ENCODE measurements around the gene WDR87. TPM values are rescaled to one million over a fixed set of nuclear protein-coding genes. Genes with fewer than 3 reads are reported as not detected.
A peak's percentile ranks its signal among the peaks of the same experiment; 100 is the strongest.

WDR87 gene
- polyA plus RNA-seq, 4 donors = 0.01 TPM; not detected in 3

DNA sequence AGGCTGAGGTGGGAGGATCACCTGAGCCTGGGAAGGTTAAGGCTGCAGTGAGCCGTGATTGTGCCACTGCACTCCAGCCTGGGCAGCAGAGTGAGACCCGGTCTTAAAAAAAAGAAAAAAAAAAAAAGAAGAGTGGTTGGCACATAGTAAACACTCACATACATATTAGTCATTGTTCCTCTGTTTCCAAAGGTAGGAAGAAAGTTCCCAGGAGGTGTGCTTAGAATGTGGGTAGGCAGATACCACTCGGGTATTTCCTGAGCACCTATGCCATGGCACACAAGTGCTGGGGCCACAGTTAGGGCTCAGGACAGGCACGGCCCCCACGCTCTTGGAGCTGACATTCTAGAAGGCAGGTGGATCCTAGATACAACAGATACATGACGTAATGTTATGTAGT, 42.0 kb upstream of the WDR87 start:
- Histone ChIP-seq H3K27me3 (ENCODE audit: control insufficient read depth in 3 of 3, insufficient read depth in 3 of 3, low read length in 3 of 3) (no peaks in the 10 kb centered on the region), H3K27ac (ENCODE audit: low read depth in 1 of 3, low read length in 2 of 3) (no peak overlapping the region), H3K4me3 (ENCODE audit: low read depth in 1 of 3, low read length in 3 of 3) (no peak overlapping the region), H3K36me3 (ENCODE audit: control insufficient read depth in 3 of 3, insufficient read depth in 2 of 3, low read depth in 1 of 3, low read length in 3 of 3) (peaks cover 0 to 43% (median 0%) of the 10 kb centered on the region in 3 donors), H3K4me1 (ENCODE audit: control insufficient read depth in 3 of 3, insufficient read depth in 2 of 3, low read depth in 1 of 3, low read length in 2 of 3) (peaks cover 5 to 31% (median 5%) of the 10 kb centered on the region in 3 donors), H3K9me3 (ENCODE audit: control insufficient read depth in 2 of 2, insufficient read depth in 1 of 2, low read depth in 1 of 2, low read length in 1 of 2) (no peaks in the 10 kb centered on the region)
- no peak for DNase-seq
- WGBS, 3 donors = 85 to 89% (median 89%) methylated on average over 6 of the region's 6 CpGs
- no peak for FAIRE-seq

DNA sequence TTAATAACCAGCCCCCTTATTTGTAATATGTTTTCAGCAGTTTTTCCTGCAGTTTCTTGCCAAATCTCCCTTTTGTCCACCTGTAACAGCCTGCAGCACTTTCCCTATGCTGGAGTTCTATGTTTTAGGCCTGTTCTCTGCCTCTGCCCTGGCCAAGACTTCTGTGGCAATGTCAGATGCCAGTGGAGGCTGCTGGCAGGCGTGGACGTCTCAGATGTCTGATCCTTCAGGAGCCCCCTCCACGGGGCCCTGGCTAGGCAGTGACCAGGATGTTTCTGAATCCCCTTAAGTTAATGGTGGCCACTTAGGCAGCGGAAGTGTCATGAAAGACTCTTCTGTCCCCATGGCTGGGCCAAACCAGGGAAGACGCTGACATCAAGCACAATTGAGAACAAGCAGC, 41.4 kb upstream of the WDR87 start:
- DNase-seq = no peak
- H3K27me3 ChIP-seq (ENCODE audit: control insufficient read depth in 3 of 3, insufficient read depth in 3 of 3, low read length in 3 of 3) = no peaks in the 10 kb centered on the region
- no peak for FAIRE-seq
- no peak overlapping the region for H3K4me3 ChIP-seq (ENCODE audit: low read depth in 1 of 3, low read length in 3 of 3)
- H3K36me3 ChIP-seq (ENCODE audit: control insufficient read depth in 3 of 3, insufficient read depth in 2 of 3, low read depth in 1 of 3, low read length in 3 of 3) = peaks cover 0 to 46% (median 0%) of the 10 kb centered on the region in 3 donors
- WGBS, 3 donors = 91 to 97% (median 91%) methylated on average over 5 of the region's 5 CpGs
- peaks cover 7 to 37% (median 8%) of the 10 kb centered on the region in 3 donors for H3K4me1 ChIP-seq (ENCODE audit: control insufficient read depth in 3 of 3, insufficient read depth in 2 of 3, low read depth in 1 of 3, low read length in 2 of 3)
- H3K9me3 ChIP-seq (ENCODE audit: control insufficient read depth in 2 of 2, insufficient read depth in 1 of 2, low read depth in 1 of 2, low read length in 1 of 2) = no peaks in the 10 kb centered on the region
- H3K27ac ChIP-seq (ENCODE audit: low read depth in 1 of 3, low read length in 2 of 3) = no peak overlapping the region

DNA sequence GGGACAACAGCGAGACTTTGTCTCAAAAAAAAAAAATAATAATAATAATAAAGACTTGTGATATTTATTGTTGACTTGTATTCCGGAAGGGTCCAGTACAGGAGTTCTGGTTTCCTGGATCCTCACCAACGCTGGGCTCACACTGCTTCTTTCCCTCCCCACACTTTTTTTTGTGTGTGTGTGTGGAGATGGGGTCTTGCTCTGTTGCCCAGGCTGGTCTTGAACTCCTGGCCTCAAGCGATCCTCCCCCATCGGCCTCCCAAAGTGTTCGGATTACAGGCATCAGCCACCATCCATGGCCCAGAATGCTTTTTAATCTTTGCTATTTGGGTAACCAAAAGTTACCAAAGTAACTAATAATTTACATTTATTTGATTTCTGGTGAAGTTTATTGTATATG, 39.7 kb upstream of the WDR87 start:
- DNase-seq (no peak), FAIRE-seq (no peak)
- H3K9me3 ChIP-seq (ENCODE audit: control insufficient read depth in 2 of 2, insufficient read depth in 1 of 2, low read depth in 1 of 2, low read length in 1 of 2) = no peaks in the 10 kb centered on the region
- peaks cover 7 to 51% (median 8%) of the 10 kb centered on the region in 3 donors for H3K4me1 ChIP-seq (ENCODE audit: control insufficient read depth in 3 of 3, insufficient read depth in 2 of 3, low read depth in 1 of 3, low read length in 2 of 3)
- 93 to 98% (median 95%) methylated on average over 6 of the region's 6 CpGs for WGBS, 3 donors
- no peaks in the 10 kb centered on the region for H3K27me3 ChIP-seq (ENCODE audit: control insufficient read depth in 3 of 3, insufficient read depth in 3 of 3, low read length in 3 of 3)
- H3K36me3 ChIP-seq (ENCODE audit: control insufficient read depth in 3 of 3, insufficient read depth in 2 of 3, low read depth in 1 of 3, low read length in 3 of 3) = peaks cover 0 to 46% (median 0%) of the 10 kb centered on the region in 3 donors
- no peak overlapping the region for H3K4me3 ChIP-seq (ENCODE audit: low read depth in 1 of 3, low read length in 3 of 3)
- peak overlapping the region in 1 of 3 donors; percentile 14 for H3K27ac ChIP-seq (ENCODE audit: low read depth in 1 of 3, low read length in 2 of 3)

GRCh38 chr19:37943480-37943879, 37.1 kb upstream of the WDR87 start:
- DNase-seq = peak; percentile 95 to 99
- Histone ChIP-seq H3K27me3 (ENCODE audit: control insufficient read depth in 3 of 3, insufficient read depth in 3 of 3, low read length in 3 of 3) (no peaks in the 10 kb centered on the region), H3K9me3 (ENCODE audit: control insufficient read depth in 2 of 2, insufficient read depth in 1 of 2, low read depth in 1 of 2, low read length in 1 of 2) (no peaks in the 10 kb centered on the region), H3K36me3 (ENCODE audit: control insufficient read depth in 3 of 3, insufficient read depth in 2 of 3, low read depth in 1 of 3, low read length in 3 of 3) (peaks cover 0 to 43% (median 0%) of the 10 kb centered on the region in 3 donors), H3K4me1 (ENCODE audit: control insufficient read depth in 3 of 3, insufficient read depth in 2 of 3, low read depth in 1 of 3, low read length in 2 of 3) (peaks cover 11 to 77% (median 12%) of the 10 kb centered on the region in 3 donors), H3K4me3 (ENCODE audit: low read depth in 1 of 3, low read length in 3 of 3) (no peak overlapping the region), H3K27ac (ENCODE audit: low read depth in 1 of 3, low read length in 2 of 3) (peak overlapping the region; percentile 86 to 91 (median 86))
- 14 to 60% (median 40%) methylated on average over 5 of the region's 5 CpGs for WGBS, 3 donors
- FAIRE-seq = no peak

DNA sequence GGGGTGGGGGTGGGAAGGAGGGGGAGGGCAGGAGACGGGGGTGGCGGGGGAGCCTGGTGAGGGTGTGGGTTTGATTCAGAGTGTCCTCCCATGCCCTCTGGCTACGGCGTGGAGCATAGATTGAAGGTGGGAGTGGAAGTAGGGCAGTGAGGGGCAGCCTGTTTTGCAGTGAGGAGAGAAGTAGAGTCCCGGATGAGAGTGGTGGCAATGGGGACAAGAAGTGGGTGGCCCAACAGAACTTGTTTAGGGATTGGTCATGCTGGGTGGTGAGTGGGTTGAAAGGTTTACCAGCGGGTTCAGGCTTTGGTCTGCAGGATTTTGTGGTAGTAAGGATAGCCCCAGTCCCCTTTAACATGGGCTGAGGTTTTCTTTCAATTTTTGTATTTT, 36.1 kb upstream of the WDR87 start:
- Histone ChIP-seq H3K4me3 (ENCODE audit: low read depth in 1 of 3, low read length in 3 of 3) (no peak overlapping the region), H3K4me1 (ENCODE audit: control insufficient read depth in 3 of 3, insufficient read depth in 2 of 3, low read depth in 1 of 3, low read length in 2 of 3) (peaks cover 11 to 76% (median 12%) of the 10 kb centered on the region in 3 donors), H3K36me3 (ENCODE audit: control insufficient read depth in 3 of 3, insufficient read depth in 2 of 3, low read depth in 1 of 3, low read length in 3 of 3) (peaks cover 0 to 35% (median 0%) of the 10 kb centered on the region in 3 donors), H3K27ac (ENCODE audit: low read depth in 1 of 3, low read length in 2 of 3) (peak overlapping the region; percentile 86 to 91 (median 86)), H3K27me3 (ENCODE audit: control insufficient read depth in 3 of 3, insufficient read depth in 3 of 3, low read length in 3 of 3) (no peaks in the 10 kb centered on the region), H3K9me3 (ENCODE audit: control insufficient read depth in 2 of 2, insufficient read depth in 1 of 2, low read depth in 1 of 2, low read length in 1 of 2) (no peaks in the 10 kb centered on the region)
- DNase-seq (peak in 1 of 2 donors; percentile 26), FAIRE-seq (no peak)
- WGBS, 3 donors = 48 to 72% (median 65%) methylated on average over 3 to 6 of the region's 6 CpGs

DNA sequence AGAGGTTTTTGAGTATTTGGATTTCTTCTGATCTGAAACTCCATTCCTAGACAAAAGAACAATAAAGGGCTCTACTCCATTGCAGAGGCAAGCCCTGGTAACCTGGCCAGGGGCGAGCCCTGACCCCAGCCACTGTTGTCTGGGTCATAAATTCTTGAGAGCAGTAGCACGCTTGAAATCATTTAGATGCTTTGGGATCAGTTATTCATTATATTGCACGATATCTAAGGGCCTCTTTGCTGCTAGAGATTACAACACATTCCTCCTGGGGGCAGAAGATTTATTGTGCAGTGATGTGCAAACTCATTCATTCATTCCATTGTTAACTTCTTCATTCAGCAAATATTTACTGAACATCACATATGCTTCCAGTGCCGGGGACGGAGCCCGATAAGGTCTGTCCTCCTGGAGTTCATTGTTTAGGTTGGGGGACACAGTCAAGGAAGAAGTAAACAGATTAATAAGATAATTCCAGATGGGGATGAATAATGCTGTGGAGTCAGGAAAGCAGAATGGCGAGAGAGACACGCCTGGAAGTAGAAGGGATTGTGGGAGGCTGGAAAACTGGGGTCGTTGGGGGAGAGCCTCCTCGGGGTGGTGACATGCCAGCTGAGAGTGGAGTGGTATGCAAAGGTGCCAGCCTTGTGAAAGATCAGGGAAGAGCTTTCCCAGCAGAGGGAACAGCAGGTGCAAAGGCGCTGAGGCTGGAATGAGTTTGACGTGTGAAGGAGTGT, 35.6 kb upstream of the WDR87 start:
- peaks cover 11 to 81% (median 14%) of the 10 kb centered on the region in 3 donors for H3K4me1 ChIP-seq (ENCODE audit: control insufficient read depth in 3 of 3, insufficient read depth in 2 of 3, low read depth in 1 of 3, low read length in 2 of 3)

GRCh38 chr19:37938353-37938752, 32.0 kb upstream of the WDR87 start:
- Histone ChIP-seq H3K27ac (ENCODE audit: low read depth in 1 of 3, low read length in 2 of 3) (peak overlapping the region in 1 of 3 donors; percentile 91), H3K4me1 (ENCODE audit: control insufficient read depth in 3 of 3, insufficient read depth in 2 of 3, low read depth in 1 of 3, low read length in 2 of 3) (peaks cover 6 to 86% (median 17%) of the 10 kb centered on the region in 3 donors), H3K36me3 (ENCODE audit: control insufficient read depth in 3 of 3, insufficient read depth in 2 of 3, low read depth in 1 of 3, low read length in 3 of 3) (peaks cover 0 to 27% (median 0%) of the 10 kb centered on the region in 3 donors), H3K9me3 (ENCODE audit: control insufficient read depth in 2 of 2, insufficient read depth in 1 of 2, low read depth in 1 of 2, low read length in 1 of 2) (peaks cover 0 to 9% of the 10 kb centered on the region in 2 donors), H3K4me3 (ENCODE audit: low read depth in 1 of 3, low read length in 3 of 3) (no peak overlapping the region), H3K27me3 (ENCODE audit: control insufficient read depth in 3 of 3, insufficient read depth in 3 of 3, low read length in 3 of 3) (no peaks in the 10 kb centered on the region)
- FAIRE-seq (no peak), DNase-seq (no peak)
- 32 to 76% (median 65%) methylated on average over 1 of the region's 1 CpG for WGBS, 3 donors

More for the DNA sequence above, 35.6 kb upstream of the WDR87 start:
- peak overlapping the region; percentile 78 to 91 (median 84) for H3K27ac ChIP-seq (ENCODE audit: low read depth in 1 of 3, low read length in 2 of 3)
- peaks cover 0 to 34% (median 0%) of the 10 kb centered on the region in 3 donors for H3K36me3 ChIP-seq (ENCODE audit: control insufficient read depth in 3 of 3, insufficient read depth in 2 of 3, low read depth in 1 of 3, low read length in 3 of 3)
- H3K4me3 ChIP-seq (ENCODE audit: low read depth in 1 of 3, low read length in 3 of 3) = no peak overlapping the region
- 22 to 60% (median 42%) methylated on average over 12 of the region's 12 CpGs for WGBS, 3 donors
- no peaks in the 10 kb centered on the region for H3K27me3 ChIP-seq (ENCODE audit: control insufficient read depth in 3 of 3, insufficient read depth in 3 of 3, low read length in 3 of 3)
- no peak for FAIRE-seq
- peak; percentile 79 to 88 for DNase-seq
- no peaks in the 10 kb centered on the region for H3K9me3 ChIP-seq (ENCODE audit: control insufficient read depth in 2 of 2, insufficient read depth in 1 of 2, low read depth in 1 of 2, low read length in 1 of 2)

- no peak for FAIRE-seq
- peaks cover 3 to 81% (median 10%) of the 10 kb centered on the region in 3 donors for H3K4me1 ChIP-seq (ENCODE audit: control insufficient read depth in 3 of 3, insufficient read depth in 2 of 3, low read depth in 1 of 3, low read length in 2 of 3)
- 70 to 94% (median 83%) methylated on average over 2 of the region's 2 CpGs for WGBS, 3 donors
Measured at GRCh38 chr19:37936886-37937285, 30.5 kb upstream of the WDR87 start.

More at GRCh38 chr19:37936886-37937285, 30.5 kb upstream of the WDR87 start:
- Histone ChIP-seq H3K9me3 (ENCODE audit: control insufficient read depth in 2 of 2, insufficient read depth in 1 of 2, low read depth in 1 of 2, low read length in 1 of 2) (peaks cover 0 to 9% of the 10 kb centered on the region in 2 donors), H3K27me3 (ENCODE audit: control insufficient read depth in 3 of 3, insufficient read depth in 3 of 3, low read length in 3 of 3) (no peaks in the 10 kb centered on the region), H3K27ac (ENCODE audit: low read depth in 1 of 3, low read length in 2 of 3) (peak overlapping the region; percentile 70 to 93 (median 84)), H3K4me3 (ENCODE audit: low read depth in 1 of 3, low read length in 3 of 3) (no peak overlapping the region), H3K36me3 (ENCODE audit: control insufficient read depth in 3 of 3, insufficient read depth in 2 of 3, low read depth in 1 of 3, low read length in 3 of 3) (peaks cover 0 to 25% (median 0%) of the 10 kb centered on the region in 3 donors)
- no peak for DNase-seq
